NCI-H146 treated with DMSO at 0.1 percent for 48 hours (cell line): ENCODE measurements around the gene RNF39.
A peak's percentile ranks its signal among the peaks of the same experiment; 100 is the strongest.
"Not testable (repeated sequence)": the region's sequence is repeated elsewhere in the genome, so short reads cannot be mapped to it uniquely, and the experiment has no call there.

Experiments used
- DNase-seq: peaks from one replicate; lab custom pipeline; 2025; ENCODE audit not compliant: unreplicated experiment; lab: John Stamatoyannopoulos, UW

The RNF39 gene

GRCh38 chr6:30062471-30063178 lies 12.9 kb downstream of the RNF39 start:
- no peak for DNase-seq

DNA sequence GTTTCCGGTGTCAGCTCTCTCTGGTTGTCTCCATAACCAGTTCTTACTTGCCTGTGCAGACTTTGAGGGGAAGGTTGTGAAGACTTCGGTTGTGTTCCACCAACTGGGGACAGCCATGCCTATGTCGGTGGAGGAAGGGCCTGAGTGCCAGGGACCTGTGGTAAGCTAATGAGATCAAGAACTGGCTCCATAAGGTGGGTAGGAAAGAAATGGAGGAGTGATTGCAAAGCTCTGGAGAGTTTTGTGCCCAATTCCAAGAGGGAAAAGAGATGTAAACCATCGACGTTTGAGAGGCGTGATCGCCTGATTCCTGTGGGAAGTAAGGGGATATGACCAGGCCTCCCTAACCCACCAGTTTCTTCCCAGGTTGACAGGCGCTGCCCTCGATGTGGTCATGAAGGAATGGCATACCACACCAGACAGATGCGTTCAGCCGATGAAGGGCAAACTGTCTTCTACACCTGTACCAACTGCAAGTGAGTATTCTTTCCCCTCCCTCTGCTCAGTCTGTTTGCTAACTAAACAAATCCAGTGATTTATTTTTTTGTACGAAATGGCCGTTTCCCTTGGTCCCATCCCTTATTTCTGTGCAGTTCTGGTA lies 13.6 kb downstream of the RNF39 start:
- DNase-seq, result no peak

DNA sequence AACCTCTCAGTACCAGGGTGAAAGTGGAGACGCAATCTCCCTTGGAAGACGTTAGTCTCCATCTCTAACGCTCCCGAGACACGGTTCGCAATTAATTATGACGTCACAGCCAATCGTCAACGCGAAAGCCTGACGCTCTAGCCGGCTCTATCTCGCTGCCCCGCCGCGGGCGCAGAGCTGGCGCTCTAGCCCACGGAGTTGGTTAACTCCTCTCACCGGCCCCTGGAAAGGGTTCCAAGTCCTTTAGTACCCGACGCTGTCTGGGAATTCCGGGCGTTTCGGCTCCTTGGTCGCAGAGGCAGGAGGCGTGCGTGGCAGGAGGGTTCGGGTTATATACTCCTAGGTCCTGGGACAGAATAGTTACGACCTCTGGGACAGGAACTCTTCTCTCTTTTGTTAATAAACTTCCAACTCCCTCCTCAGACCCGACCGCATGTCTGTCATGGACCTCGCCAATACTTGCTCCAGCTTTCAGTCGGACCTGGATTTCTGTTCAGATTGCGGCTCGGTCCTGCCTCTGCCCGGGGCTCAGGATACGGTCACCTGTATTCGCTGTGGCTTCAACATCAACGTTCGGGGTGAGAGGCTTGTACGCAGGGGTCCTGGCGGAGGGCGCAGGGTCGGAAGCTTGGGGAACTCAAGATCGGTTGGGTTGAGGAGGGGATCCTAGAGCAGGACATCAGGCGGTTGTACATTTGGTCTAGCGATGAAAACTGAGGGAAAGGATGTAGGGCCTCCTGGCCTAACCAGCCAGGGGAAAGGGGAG lies 14.3 kb downstream of the RNF39 start, which contains the start of gene POLR1H:
TSS of gene POLR1H (plus strand) at position 174 of the 766 bp plus-strand sequence. CDS start at position 434, 260 bp downstream.
- peak; percentile 89 for DNase-seq

GRCh38 chr6:30060606-30061091 lies 14.9 kb downstream of the RNF39 start:
- DNase-seq, result no peak

DNA sequence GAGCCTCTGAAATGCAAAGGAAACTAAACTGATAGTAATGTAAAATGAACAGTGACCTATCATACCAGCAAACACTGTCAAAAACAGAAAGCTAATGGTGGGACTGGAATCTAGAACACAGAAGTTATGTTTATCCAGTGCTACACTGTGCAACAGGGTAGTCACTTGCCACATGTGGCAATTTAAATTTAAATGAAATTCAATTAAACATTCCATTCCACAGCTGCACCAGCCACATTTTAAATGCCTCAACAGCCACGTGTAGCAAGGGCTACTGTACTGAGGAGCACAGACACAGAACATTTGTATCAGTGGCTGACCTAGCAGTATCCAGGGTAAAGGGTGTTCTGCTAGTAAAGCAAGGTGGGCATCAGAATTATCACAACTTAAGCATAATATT lies 20.1 kb downstream of the RNF39 start:
- no peak for DNase-seq

GRCh38 chr6:30053682-30054081 lies 21.9 kb downstream of the RNF39 start:
- no peak for DNase-seq

GRCh38 chr6:30047220-30047619 lies 28.3 kb downstream of the RNF39 start:
- DNase-seq, result no peak

DNA sequence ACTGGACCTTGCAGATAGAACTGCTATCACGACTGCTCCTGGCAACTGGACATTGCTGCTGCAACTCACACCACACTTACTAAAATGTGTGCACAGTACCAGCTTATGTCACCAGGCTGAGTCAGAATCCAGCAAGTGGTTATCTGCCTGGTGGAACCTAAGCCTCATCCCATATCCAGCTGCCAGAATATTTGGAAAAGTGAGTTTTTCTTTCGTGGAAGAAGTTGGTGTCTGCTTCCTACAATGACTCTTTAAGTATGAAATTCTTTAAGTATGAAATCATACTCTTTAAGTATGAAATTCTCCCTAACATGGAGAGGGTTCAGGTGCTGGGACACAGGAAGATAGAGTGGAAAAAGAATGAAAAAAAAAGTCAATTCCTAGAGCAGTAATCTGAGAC lies 30.9 kb downstream of the RNF39 start:
- no peak for DNase-seq

DNA sequence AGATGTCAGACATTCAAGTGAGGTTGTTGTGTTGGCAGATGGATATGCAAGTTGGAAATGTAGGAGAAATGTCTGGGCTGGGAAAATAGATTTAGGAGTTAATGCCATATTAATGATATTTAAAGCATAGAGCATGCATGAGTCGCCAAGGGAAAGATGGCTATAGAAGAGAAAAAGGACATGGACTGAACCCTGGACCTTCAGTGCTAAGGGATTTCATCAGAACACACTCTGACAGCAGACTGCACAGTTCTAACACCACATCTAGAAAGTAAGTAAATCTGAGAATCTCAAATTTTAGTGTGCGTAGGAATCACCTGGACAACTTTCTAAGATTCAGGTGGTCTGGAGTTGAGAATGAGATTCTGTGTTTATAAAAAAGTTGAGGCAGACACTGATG lies 31.8 kb downstream of the RNF39 start:
- no peak for DNase-seq

DNA sequence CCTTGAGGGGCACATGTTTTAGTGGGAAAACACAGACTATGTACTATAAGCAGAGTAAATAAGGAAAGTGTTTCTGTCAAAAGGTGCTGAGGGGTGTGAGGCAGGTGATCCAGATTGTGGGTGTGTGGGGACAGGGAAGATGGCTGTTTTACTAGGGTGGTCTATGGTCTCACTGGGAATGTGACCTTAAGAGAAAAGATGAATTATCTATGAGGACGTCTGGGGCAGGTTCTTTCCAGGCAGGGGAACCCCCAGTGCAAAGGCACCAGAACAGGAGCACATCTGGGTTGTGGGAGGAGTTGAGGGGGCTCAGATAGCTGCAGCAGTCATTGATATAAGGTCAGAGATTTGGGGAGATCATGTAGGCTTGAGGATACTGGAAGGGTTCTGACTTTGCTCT lies 32.7 kb downstream of the RNF39 start:
- no peak for DNase-seq

GRCh38 chr6:30042476-30042875 lies 33.1 kb downstream of the RNF39 start:
- no peak for DNase-seq

- DNase-seq, result no peak
These were observed 33.7 kb downstream of the RNF39 start for GRCh38 chr6:30041821-30042220.

GRCh38 chr6:30041221-30041620 lies 34.3 kb downstream of the RNF39 start:
- no peak for DNase-seq

- DNase-seq, result peak; percentile 0
These were observed 38.3 kb downstream of the RNF39 start for GRCh38 chr6:30037182-30037788.

DNA sequence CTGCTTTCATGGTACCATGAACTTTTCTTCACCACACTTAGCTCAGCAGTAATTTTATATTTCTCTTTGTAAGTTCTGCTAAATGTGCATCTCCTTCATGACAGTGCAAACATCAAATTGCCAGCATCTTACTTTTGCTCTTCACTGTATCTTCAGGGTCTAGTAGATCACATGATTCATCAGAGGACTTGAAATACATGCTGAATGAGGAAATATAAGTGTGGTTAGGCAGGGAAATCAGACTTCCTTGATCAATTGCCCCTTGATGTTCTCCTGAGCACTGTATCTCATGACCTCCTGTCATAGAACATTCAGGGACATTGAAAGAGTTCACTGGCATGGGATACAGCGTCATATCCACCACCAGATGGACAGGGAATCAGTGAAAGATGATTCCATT lies 39.8 kb downstream of the RNF39 start:
- no peak for DNase-seq

GRCh38 chr6:30033440-30033839 lies 42.1 kb downstream of the RNF39 start:
- DNase-seq, result not testable (repeated sequence)

DNA sequence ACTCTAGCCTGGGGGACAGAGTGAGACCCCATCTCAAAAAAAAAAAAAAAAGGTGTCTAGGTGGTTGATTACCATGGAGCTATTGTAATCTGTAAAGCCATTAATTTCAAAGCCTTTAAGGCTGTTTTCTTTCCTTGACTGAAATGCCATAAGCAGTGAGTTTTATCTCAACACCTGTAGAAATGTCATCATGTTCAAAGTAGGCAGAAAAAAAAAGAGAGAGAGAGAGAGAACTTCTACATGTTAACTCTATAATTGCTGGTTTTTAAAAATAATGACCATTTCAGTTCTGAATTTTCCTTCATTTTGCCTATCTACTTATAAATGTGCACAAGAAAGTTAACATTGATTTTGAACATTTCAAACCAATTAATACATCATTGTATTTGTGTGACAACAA lies 44.2 kb downstream of the RNF39 start:
- DNase-seq, result no peak

GRCh38 chr6:30029588-30029987 lies 46.0 kb downstream of the RNF39 start:
- no peak for DNase-seq

- DNase-seq, result no peak
These were observed 50.4 kb downstream of the RNF39 start for GRCh38 chr6:30025186-30025585.

DNA sequence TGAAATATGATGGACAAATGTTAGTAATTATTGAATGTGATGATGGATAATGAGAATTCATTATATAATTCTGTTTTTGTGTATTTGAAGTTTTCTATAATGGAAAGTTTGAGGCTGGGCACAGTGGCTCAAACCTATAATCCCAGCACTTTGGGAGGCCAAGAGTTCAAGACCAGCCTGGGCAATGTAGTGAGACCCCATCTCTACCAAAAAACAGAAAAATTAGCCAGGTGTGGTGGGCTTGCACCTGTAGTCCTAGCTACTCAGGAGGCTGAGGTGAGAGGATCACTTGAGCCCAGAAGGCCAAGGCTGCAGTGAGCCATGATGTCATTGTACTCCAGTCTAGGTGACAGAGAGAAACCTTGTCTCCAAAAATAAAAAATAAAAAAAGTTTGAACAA lies 52.9 kb downstream of the RNF39 start:
- DNase-seq, result not testable (repeated sequence)

DNA sequence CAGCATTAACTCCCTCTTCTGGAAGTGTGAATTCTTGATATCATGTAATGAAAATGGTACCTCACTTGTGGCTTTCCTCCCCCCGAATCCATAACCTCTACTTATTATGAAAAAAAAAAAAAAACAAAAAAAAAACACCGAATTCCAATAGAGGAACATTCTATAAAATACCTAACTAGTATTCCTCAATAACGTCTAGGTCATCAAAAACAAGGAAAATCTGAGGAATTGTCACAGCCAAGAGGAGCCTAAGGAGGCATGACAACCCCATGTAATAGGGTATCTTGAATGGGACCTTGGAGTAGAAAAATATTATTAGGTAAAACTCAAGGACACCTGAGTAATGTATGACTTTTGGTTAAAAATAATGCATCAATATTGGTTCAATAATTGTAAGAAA lies 53.4 kb downstream of the RNF39 start:
- no peak for DNase-seq
